ENCODE measurements around the gene DDX55. TPM values are rescaled to one million over a fixed set of nuclear protein-coding genes. Genes with fewer than 3 reads are reported as not detected.

Gene DDX55
- total and polyA plus RNA-seq, 2 of the 13 experiments (the other 11 are each of a cell fraction or from before 2014, with no cell fraction given), result 22.2 to 37.0 TPM

DNA sequence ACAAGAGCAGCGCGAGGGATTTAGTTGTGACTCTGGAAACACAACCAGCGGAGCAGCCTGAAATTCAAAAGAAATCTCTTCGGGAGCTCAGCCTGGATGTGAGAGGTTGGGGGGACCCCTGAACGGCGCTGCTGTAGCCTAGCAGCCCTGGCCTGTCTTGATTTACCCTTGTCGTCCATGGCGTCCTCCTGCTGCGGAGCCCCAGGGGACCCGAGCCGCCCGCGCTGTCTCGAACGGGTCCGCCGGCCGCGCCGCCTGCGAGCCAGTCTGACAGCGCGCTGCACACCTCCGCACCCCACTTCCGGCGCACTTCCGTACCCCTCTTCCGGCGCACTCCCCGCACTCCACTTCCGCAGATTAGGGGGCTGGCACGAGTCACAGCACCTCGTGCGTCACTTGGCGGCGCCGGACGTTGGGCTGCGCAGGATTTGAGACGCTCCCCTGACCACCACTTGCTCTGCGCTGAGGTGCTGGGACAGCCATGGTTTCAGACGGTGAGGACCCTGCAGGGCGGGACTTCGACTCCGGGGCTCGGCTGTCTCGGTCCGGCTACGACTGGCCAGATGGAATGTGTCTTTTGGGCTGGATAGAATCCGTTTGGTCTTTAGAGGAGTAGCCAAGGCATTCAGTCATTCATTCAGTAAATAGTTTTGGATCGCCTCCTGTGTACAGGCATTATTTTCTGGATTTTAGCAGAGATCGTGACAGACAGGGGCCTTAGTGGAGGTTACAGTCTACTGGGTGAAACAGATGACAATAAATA lies 31.7 kb downstream of the DDX55 start, which contains the start of the genes EIF2B1 and GTF2H3 (continued):
- TF ChIP-seq, protein P1, sequence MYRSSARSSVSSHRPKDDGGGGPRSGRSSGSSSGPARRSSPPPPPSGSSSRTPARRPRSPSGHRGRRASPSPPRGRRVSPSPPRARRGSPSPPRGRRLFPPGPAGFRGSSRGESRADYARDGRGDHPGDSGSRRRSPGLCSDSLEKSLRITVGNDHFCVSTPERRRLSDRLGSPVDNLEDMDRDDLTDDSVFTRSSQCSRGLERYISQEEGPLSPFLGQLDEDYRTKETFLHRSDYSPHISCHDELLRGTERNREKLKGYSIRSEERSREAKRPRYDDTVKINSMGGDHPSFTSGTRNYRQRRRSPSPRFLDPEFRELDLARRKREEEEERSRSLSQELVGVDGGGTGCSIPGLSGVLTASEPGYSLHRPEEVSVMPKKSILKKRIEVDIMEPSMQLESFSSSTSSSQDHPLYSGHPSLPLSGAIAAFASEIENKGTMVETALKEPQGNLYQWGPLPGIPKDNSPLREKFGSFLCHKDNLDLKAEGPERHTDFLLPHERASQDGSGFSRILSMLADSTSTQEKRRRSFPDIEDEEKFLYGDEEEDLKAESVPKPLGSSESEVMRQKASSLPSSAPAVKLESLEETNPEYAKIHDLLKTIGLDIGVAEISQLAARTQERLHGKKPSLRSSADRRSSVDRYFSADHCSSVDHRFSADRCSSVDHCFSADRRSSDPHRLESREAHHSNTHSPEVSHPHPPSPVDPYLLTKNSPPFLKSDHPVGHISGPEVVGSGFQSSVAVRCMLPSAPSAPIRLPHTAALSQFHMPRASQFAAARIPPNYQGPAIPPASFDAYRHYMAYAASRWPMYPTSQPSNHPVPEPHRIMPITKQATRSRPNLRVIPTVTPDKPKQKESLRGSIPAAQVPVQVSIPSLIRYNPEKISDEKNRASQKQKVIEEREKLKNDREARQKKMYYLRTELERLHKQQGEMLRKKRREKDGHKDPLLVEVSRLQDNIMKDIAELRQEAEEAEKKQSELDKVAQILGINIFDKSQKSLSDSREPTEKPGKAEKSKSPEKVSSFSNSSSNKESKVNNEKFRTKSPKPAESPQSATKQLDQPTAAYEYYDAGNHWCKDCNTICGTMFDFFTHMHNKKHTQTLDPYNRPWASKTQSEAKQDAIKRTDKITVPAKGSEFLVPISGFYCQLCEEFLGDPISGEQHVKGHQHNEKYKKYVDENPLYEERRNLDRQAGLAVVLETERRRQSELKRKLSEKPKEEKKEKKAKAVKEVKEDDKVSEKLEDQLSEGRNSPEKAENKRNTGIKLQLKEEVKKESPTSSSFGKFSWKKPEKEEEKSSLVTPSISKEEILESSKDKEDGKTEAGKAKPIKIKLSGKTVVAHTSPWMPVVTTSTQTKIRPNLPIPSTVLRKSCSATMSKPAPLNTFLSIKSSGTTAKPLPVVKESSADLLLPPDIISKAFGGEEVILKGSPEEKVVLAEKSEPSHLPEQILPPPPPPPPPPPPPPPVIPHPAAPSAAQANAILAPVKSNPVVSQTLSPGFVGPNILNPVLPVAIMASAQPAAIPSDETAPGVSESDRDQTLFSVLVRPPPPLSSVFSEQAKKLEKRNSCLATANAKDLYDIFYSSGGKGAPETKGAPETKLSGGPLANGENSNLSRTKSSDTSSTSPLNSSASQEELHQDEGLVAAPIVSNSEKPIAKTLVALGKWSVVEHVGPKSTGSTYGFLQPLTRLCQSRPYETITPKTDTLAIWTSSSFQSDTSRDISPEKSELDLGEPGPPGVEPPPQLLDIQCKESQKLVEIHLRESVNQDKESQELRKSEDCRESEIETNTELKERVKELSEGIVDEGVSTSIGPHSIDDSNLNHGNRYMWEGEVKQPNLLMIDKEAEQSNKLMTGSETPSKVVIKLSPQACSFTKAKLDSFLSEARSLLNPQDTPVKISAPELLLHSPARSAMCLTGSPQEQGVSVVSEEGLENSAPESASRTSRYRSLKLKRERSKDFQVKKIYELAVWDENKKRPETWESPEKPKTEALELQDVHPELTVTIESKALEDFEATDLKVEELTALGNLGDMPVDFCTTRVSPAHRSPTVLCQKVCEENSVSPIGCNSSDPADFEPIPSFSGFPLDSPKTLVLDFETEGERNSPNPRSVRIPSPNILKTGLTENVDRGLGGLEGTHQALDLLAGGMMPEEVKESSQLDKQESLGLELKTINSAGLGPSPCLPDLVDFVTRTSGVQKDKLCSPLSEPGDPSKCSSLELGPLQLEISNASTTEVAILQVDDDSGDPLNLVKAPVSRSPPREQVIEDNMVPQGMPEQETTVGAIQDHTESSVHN (CRISPR knock-in tag; IDR thresholded peaks at IDR 0.05), result 0 out of 2 replicates have a peak, but pooled peaks have one; percentile 37
- TF ChIP-seq ZNF776 (CRISPR knock-in tag; IDR thresholded peaks at IDR 0.05) (no peak; the same call in 1 of the 2 replicates), ZNF232 (CRISPR knock-in tag; IDR thresholded peaks at IDR 0.05; ENCODE audit: borderline replicate concordance) (peak; percentile 91), ZNF839 (CRISPR knock-in tag; IDR thresholded peaks at IDR 0.05; ENCODE audit: borderline replicate concordance) (no peak; the same call in 1 of the 2 replicates), DNMT1 (CRISPR knock-in tag; IDR thresholded peaks at IDR 0.05) (0 out of 2 replicates have a peak, but pooled peaks have one; percentile 74), ZNF546 (CRISPR knock-in tag; conservative IDR thresholded peaks at IDR 0.05) (0 out of 2 replicates have a peak, but pooled peaks have one; percentile 49), SYNCRIP (IDR thresholded peaks at IDR 0.05; ENCODE audit: insufficient read depth, low read depth, low read length) (no peak), NFKBIZ (CRISPR knock-in tag; IDR thresholded peaks at IDR 0.05) (peak; percentile 68; the same call in 1 of the 2 replicates), ZNF263 (CRISPR knock-in tag; IDR thresholded peaks at IDR 0.05) (peak; percentile 51; the same call in 1 of the 2 replicates), HMGA1 (CRISPR knock-in tag; conservative IDR thresholded peaks at IDR 0.05) (no peak), PCBP1 (IDR thresholded peaks at IDR 0.05; ENCODE audit: borderline replicate concordance, low read depth, low read length) (peak; percentile 91), CEBPG (CRISPR knock-in tag; IDR thresholded peaks at IDR 0.05) (no peak), KMT2A (CRISPR knock-in tag; IDR thresholded peaks at IDR 0.05) (peak; percentile 94)
- TF ChIP-seq, protein P2, sequence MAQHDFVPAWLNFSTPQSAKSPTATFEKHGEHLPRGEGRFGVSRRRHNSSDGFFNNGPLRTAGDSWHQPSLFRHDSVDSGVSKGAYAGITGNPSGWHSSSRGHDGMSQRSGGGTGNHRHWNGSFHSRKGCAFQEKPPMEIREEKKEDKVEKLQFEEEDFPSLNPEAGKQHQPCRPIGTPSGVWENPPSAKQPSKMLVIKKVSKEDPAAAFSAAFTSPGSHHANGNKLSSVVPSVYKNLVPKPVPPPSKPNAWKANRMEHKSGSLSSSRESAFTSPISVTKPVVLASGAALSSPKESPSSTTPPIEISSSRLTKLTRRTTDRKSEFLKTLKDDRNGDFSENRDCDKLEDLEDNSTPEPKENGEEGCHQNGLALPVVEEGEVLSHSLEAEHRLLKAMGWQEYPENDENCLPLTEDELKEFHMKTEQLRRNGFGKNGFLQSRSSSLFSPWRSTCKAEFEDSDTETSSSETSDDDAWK (CRISPR knock-in tag; IDR thresholded peaks at IDR 0.05), result no peak
- TF ChIP-seq, protein P3, sequence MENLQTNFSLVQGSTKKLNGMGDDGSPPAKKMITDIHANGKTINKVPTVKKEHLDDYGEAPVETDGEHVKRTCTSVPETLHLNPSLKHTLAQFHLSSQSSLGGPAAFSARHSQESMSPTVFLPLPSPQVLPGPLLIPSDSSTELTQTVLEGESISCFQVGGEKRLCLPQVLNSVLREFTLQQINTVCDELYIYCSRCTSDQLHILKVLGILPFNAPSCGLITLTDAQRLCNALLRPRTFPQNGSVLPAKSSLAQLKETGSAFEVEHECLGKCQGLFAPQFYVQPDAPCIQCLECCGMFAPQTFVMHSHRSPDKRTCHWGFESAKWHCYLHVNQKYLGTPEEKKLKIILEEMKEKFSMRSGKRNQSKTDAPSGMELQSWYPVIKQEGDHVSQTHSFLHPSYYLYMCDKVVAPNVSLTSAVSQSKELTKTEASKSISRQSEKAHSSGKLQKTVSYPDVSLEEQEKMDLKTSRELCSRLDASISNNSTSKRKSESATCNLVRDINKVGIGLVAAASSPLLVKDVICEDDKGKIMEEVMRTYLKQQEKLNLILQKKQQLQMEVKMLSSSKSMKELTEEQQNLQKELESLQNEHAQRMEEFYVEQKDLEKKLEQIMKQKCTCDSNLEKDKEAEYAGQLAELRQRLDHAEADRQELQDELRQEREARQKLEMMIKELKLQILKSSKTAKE (CRISPR knock-in tag; IDR thresholded peaks at IDR 0.05; ENCODE audit: borderline replicate concordance), result no peak
- TF ChIP-seq, protein P4, sequence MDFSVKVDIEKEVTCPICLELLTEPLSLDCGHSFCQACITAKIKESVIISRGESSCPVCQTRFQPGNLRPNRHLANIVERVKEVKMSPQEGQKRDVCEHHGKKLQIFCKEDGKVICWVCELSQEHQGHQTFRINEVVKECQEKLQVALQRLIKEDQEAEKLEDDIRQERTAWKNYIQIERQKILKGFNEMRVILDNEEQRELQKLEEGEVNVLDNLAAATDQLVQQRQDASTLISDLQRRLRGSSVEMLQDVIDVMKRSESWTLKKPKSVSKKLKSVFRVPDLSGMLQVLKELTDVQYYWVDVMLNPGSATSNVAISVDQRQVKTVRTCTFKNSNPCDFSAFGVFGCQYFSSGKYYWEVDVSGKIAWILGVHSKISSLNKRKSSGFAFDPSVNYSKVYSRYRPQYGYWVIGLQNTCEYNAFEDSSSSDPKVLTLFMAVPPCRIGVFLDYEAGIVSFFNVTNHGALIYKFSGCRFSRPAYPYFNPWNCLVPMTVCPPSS (IDR thresholded peaks at IDR 0.05), result no peak

All from HepG2 (cell line).